Cortex of kidney (tissue), 1 donor: ENCODE measurements around the gene LRRC31.

ENCODE experiments used
- DNase-seq: peaks from one replicate; lab custom pipeline; 2025; lab: John Stamatoyannopoulos, UW

Gene LRRC31

GRCh38 chr3:169813278-169813677 lies 56.5 kb downstream of the LRRC31 start:
- DNase-seq, result no peak

GRCh38 chr3:169812332-169813235 lies 57.2 kb downstream of the LRRC31 start, which contains the start of the genes LRRC34 and LRRIQ4:
Gene LRRC34 (minus strand): TSS chr3:169812904. CDS start chr3:169812548, 356 bp downstream.
Gene LRRIQ4 (plus strand): TSS chr3:169812870. CDS start chr3:169821922, 9,052 bp downstream.
- DNase-seq, result no peak

- no peak for DNase-seq
These were observed 58.0 kb downstream of the LRRC31 start for GRCh38 chr3:169811631-169812331.

GRCh38 chr3:169809230-169809795 lies 60.4 kb downstream of the LRRC31 start:
- DNase-seq, result no peak

GRCh38 chr3:169804681-169805080 lies 65.1 kb downstream of the LRRC31 start:
- no peak for DNase-seq

- DNase-seq, result no peak
These were observed 77.4 kb downstream of the LRRC31 start for GRCh38 chr3:169792359-169792758.

GRCh38 chr3:169790687-169791429 lies 78.9 kb downstream of the LRRC31 start:
- no peak for DNase-seq

- no peak for DNase-seq
These were observed 79.5 kb downstream of the LRRC31 start for GRCh38 chr3:169790219-169790618.
